HCT116 (cell line): ENCODE results near the gene TPI1. TPM values are rescaled to one million over a fixed set of nuclear protein-coding genes. Genes with fewer than 3 reads are reported as not detected.

ENCODE experiments used
- ATAC-seq: fragments of 200-7000 bp; cut with Tn5 transposase; 2 replicates; pipeline ENCODE4 v1.9.1; 2020; ENCODE audit warnings: mild to moderate bottlenecking, moderate library complexity
- BruUV-seq: library from RNA; stranded (reverse); fragments of 400-500 nt; replicated peaks from 2 replicates; lab custom pipeline; 2021; lab: Mats Ljungman, UMichigan
- CTCF ChIA-PET: fragments of 300-600 bp; sonication (Branson Sonifier 250); formaldehyde crosslinking; loops from one replicate; lab custom pipeline; 2021; ENCODE audit warnings: antibody characterized with exemption; lab: Charles Lee
- POLR2A ChIA-PET: fragments of 300-600, 350-600 bp; sonication (Branson Sonifier 250); formaldehyde crosslinking; loops from one replicate; lab custom pipeline; 2021; ENCODE audit warnings: antibody characterized with exemption; lab: Charles Lee
- RAD21 ChIA-PET, 2 experiments: fragments of 300-600 bp; sonication (Branson Sonifier 250); formaldehyde crosslinking; loops; one replicate each; lab custom pipeline; 2023; ENCODE audit warnings: low total read pairs in 2 of 2; ENCODE audit not compliant: uncharacterized antibody in 2 of 2, unreplicated experiment in 2 of 2, low non-redundant PET in 1 of 2; lab: Charles Lee
- DNase-seq: peaks from one replicate; pipeline ENCODE4 v3.0.0-alpha.2; 2010; ENCODE audit warnings: low read depth, low spot score
- H2AFZ ChIP-seq: fragments of 200-600 bp; shearing (Covaris generic), sonication (generic); 2 replicates; pipeline ENCODE4 v1.6.1; 2017; ENCODE audit warnings: low read depth, mixed run types, mixed read lengths, antibody characterized with exemption, low read length; ENCODE audit not compliant: poor library complexity, severe bottlenecking
- H3K27ac ChIP-seq: 2 replicates; pipeline ENCODE4 v1.5.1; 2012; ENCODE audit warnings: low read depth, low read length
- H3K27me3 ChIP-seq: fragments of 200-600 bp; sonication (generic); 2 replicates; pipeline ENCODE4 v1.6.1; 2016; ENCODE audit warnings: mixed run types, low read length, mixed read lengths; ENCODE audit not compliant: insufficient read depth
- H3K36me3 ChIP-seq, 2 experiments: fragments of 200-500 bp in 1 of 2; fragments of 200-600 bp in 1 of 2; sonication (Bioruptor generic) in 1 of 2; sonication (generic) in 1 of 2; 2 replicates each; pipeline versions ENCODE4 v1.5.1 to v1.6.1; 2014 to 2016; ENCODE audit warnings: low read length in 2 of 2, inconsistent platforms in 1 of 2, mixed read lengths in 1 of 2, mixed run types in 1 of 2; ENCODE audit not compliant: insufficient read depth in 2 of 2, control insufficient read depth in 1 of 2
- H3K4me1 ChIP-seq, 2 experiments: fragments of 200-600 bp in 1 of 2; sonication (generic) in 1 of 2; 2 replicates each; pipeline versions ENCODE4 v1.5.1 to v1.6.1; 2012 to 2017; ENCODE audit warnings: low read length in 2 of 2, inconsistent platforms in 1 of 2, mild to moderate bottlenecking in 1 of 2, mixed read lengths in 1 of 2, mixed run types in 1 of 2, moderate library complexity in 1 of 2; ENCODE audit not compliant: insufficient read depth in 2 of 2, control insufficient read depth in 1 of 2
- H3K4me2 ChIP-seq: fragments of 200-600 bp; sonication (generic); 2 replicates; pipeline ENCODE4 v1.6.1; 2017; ENCODE audit warnings: mixed run types, low read length, mixed read lengths
- H3K4me3 ChIP-seq, 2 experiments: fragments of 200-600 bp in 1 of 2; sonication (generic) in 1 of 2; replicated peaks in 1 of 2; 2 replicates each; pipeline ENCODE4 v1.5.1; 2011 to 2016; ENCODE audit warnings: low read length in 2 of 2, control low read depth in 1 of 2, low read depth in 1 of 2, mild to moderate bottlenecking in 1 of 2, mixed read lengths in 1 of 2, mixed run types in 1 of 2
- H3K79me2 ChIP-seq: fragments of 200-600 bp; sonication (generic); 2 replicates; pipeline ENCODE4 v1.6.1; 2017; ENCODE audit warnings: mild to moderate bottlenecking, mixed run types, low read length, moderate library complexity, mixed read lengths; ENCODE audit not compliant: insufficient read depth
- H3K9ac ChIP-seq: fragments of 200-600 bp; sonication (generic); 2 replicates; pipeline ENCODE4 v1.6.1; 2016; ENCODE audit warnings: low read length, mixed read lengths
- H3K9me2 ChIP-seq: fragments of 200-600 bp; sonication (generic), shearing (Covaris generic); 2 replicates; pipeline ENCODE4 v1.6.1; 2017; ENCODE audit warnings: mixed run types, mild to moderate bottlenecking, moderate library complexity; ENCODE audit not compliant: insufficient read depth
- H3K9me3 ChIP-seq, 2 experiments: fragments of 200-500 bp in 1 of 2; fragments of 200-600 bp in 1 of 2; sonication (Bioruptor generic) in 1 of 2; sonication (generic) in 1 of 2; 2 replicates each; pipeline ENCODE4 v1.6.1; 2014 to 2017; ENCODE audit warnings: low read length in 2 of 2, mixed read lengths in 2 of 2, inconsistent platforms in 1 of 2, low read depth in 1 of 2, mild to moderate bottlenecking in 1 of 2, mixed run types in 1 of 2, moderate library complexity in 1 of 2; ENCODE audit not compliant: control insufficient read depth in 1 of 2, insufficient read depth in 1 of 2
- H4K20me1 ChIP-seq: fragments of 200-600 bp; sonication (generic), shearing (Covaris generic); 2 replicates; pipeline ENCODE4 v1.6.1; 2017; ENCODE audit warnings: mixed run types, mild to moderate bottlenecking, moderate library complexity; ENCODE audit not compliant: insufficient read depth
- ATF3 ChIP-seq: IDR thresholded peaks from 2 replicates; pipeline ENCODE4 v1.6.1; 2012
- POLR2A ChIP-seq: IDR thresholded peaks from 2 replicates; pipeline ENCODE4 v1.7.0; 2011; ENCODE audit warnings: borderline replicate concordance; ENCODE audit not compliant: insufficient read depth, insufficient read length; ENCODE audit errors: extremely low read depth
- POLR2AphosphoS5 ChIP-seq: IDR thresholded peaks from 2 replicates; pipeline ENCODE4 v1.6.1; 2011; ENCODE audit warnings: mild to moderate bottlenecking, low read depth, low read length, moderate library complexity
- SP1 ChIP-seq: IDR thresholded peaks from 2 replicates; pipeline ENCODE4 v1.6.1; 2012; ENCODE audit warnings: low read depth
- TCF7L2 ChIP-seq: IDR thresholded peaks from 2 replicates; pipeline ENCODE4 v1.7.0; 2011; ENCODE audit warnings: borderline replicate concordance, inconsistent platforms; ENCODE audit not compliant: insufficient read depth, insufficient read length; ENCODE audit errors: extremely low read depth
- intact Hi-C: fragments of 100-400 bp; cut with micrococcal nuclease; formaldehyde crosslinking; loops from 2 replicates; pipeline ENCODE4 v1.10.0; 2022
- total RNA-seq: library from RNA; stranded (reverse); gene quantifications from one replicate; pipeline ENCODE4 v1.2.1, GENCODE V29; 2021; ENCODE audit not compliant: unreplicated experiment

The TPI1 gene
- total RNA-seq, 1 experiment from 2014 or later = 1,068 TPM

GRCh38 chr12:6827982-6828780 lies 39.1 kb upstream of the TPI1 start, which contains the start of gene P3H3:
Gene P3H3, plus strand, starts transcription at chr12:6828407. Its CDS starts 34 bp downstream, at chr12:6828441.
- Histone ChIP-seq H2AFZ (no peak within 1 kb of the TSS), H3K36me3 (peaks cover 6 to 19% of the 10 kb centered on the region in 2 experiments; a peak in 3 of 4 replicates), H3K9me2 (no peaks in the 10 kb centered on the region), H3K4me2 (peak within 1 kb of the TSS; percentile 91), H3K4me3 (peak within 1 kb of the TSS; percentile 79 to 95), H3K27me3 (no peaks in the 10 kb centered on the region), H3K4me1 (peaks cover 12 to 34% of the 10 kb centered on the region in 2 experiments), H3K9me3 (no peaks in the 10 kb centered on the region), H3K9ac (peak within 1 kb of the TSS; percentile 99), H3K27ac (peak within 1 kb of the TSS; percentile 88), H4K20me1 (no peaks in the 10 kb centered on the region), H3K79me2 (peaks cover 31% of the 10 kb centered on the region)
- DNase-seq (no peak), ATAC-seq (peak; percentile 19)
- ChIA-PET POLR2A (interaction anchor here (1.0 to 3.6 kb wide), 4 partner anchors 24 to 139 kb away, joined by 3 to 12 read pairs (median 8); partner anchors contain the start of genes CDCA3, PTMS, USP5 and ZNF384), CTCF (interaction anchor here (1.0 to 2.7 kb wide), 5 partner anchors 24 to 257 kb away, joined by 3 to 11 read pairs (median 5); partner anchors contain the start of genes CDCA3, MLF2, PTMS and USP5), RAD21 (no interaction called here)
- no TSS peak for BruUV-seq
- intact Hi-C loops = no loop called here
- TF ChIP-seq TCF7L2 = peak; percentile 7
- TF ChIP-seq ATF3 = no peak
- no peak for TF ChIP-seq POLR2AphosphoS5
- no peak for TF ChIP-seq SP1
- peak; percentile 45 for TF ChIP-seq POLR2A
